WTC11 (cell line): ENCODE data around the gene FAM43A. TPM values are rescaled to one million over a fixed set of nuclear protein-coding genes. Genes with fewer than 3 reads are reported as not detected.

Experiments used
- ATAC-seq: fragments of 200-7000 bp; cut with Tn5 transposase; 2 replicates; pipeline ENCODE4 v1.10.0; 2021; ENCODE audit warnings: mild to moderate bottlenecking, moderate library complexity
- CTCF ChIA-PET: fragments of 300-600 bp; sonication (Branson Sonifier 250); formaldehyde crosslinking; loops from one replicate; lab custom pipeline; 2021; ENCODE audit warnings: antibody characterized with exemption; lab: Charles Lee
- POLR2A ChIA-PET: fragments of 350-600 bp; sonication (Branson Sonifier 250); formaldehyde crosslinking; loops from one replicate; lab custom pipeline; 2021; ENCODE audit warnings: antibody characterized with exemption; lab: Charles Lee
- DNase-seq: peaks from one replicate; pipeline ENCODE4 v3.0.0; 2021; ENCODE audit warnings: low spot score
- H3K27ac Mint-ChIP-seq: 2 replicates; pipeline ENCODE4 v1.8.0; 2021; ENCODE audit warnings: mixed read lengths
- H3K27me3 Mint-ChIP-seq: 2 replicates; pipeline ENCODE4 v1.8.0; 2021; ENCODE audit warnings: low read depth, mild to moderate bottlenecking, moderate library complexity, mixed read lengths
- H3K36me3 Mint-ChIP-seq: 2 replicates; pipeline ENCODE4 v1.8.0; 2021; ENCODE audit warnings: mixed read lengths
- H3K4me1 Mint-ChIP-seq: 2 replicates; pipeline ENCODE4 v1.8.0; 2022; ENCODE audit warnings: mixed read lengths
- H3K4me3 Mint-ChIP-seq: 2 replicates; pipeline ENCODE4 v1.8.0; 2021; ENCODE audit warnings: mild to moderate bottlenecking, moderate library complexity, mixed read lengths
- H3K9me3 Mint-ChIP-seq: 2 replicates; pipeline ENCODE4 v1.8.0; 2021; ENCODE audit warnings: mixed read lengths
- AR ChIP-seq: fragments of 250-450 bp; sonication (Bioruptor Pico); IDR thresholded peaks from 2 replicates; pipeline ENCODE4 v1.9.0; 2021; ENCODE audit warnings: mild to moderate bottlenecking
- ARID4B ChIP-seq: sonication (generic); formaldehyde crosslinking; IDR thresholded peaks from 2 replicates; pipeline ENCODE4 v1.8.0; 2023; ENCODE audit warnings: missing genetic modification reagents, mild to moderate bottlenecking, borderline replicate concordance
- ATF1 ChIP-seq: sonication (generic); formaldehyde crosslinking; IDR thresholded peaks from 2 replicates; pipeline ENCODE4 v1.8.1; 2023; ENCODE audit warnings: mild to moderate bottlenecking, moderate library complexity, missing genetic modification reagents
- ATF2 ChIP-seq: sonication (generic); formaldehyde crosslinking; IDR thresholded peaks from 2 replicates; pipeline ENCODE4 v1.8.1; 2022; ENCODE audit warnings: low read depth, missing genetic modification reagents, borderline replicate concordance
- CTCF ChIP-seq: fragments of 200-600 bp; IDR thresholded peaks from 2 replicates; pipeline ENCODE4 v1.8.0; 2022; ENCODE audit warnings: antibody characterized with exemption
- ELF4 ChIP-seq: sonication (generic); formaldehyde crosslinking; IDR thresholded peaks from 2 replicates; pipeline ENCODE4 v1.8.1; 2022; ENCODE audit warnings: low read depth, mild to moderate bottlenecking, moderate library complexity, missing genetic modification reagents
- EMX1 ChIP-seq: fragments of 250-450 bp; sonication (Bioruptor Pico); IDR thresholded peaks from 2 replicates; pipeline ENCODE4 v1.8.0; 2021; ENCODE audit warnings: mild to moderate bottlenecking
- FOXP1 ChIP-seq: sonication (generic); formaldehyde crosslinking; IDR thresholded peaks from 2 replicates; pipeline ENCODE4 v1.8.0; 2022; ENCODE audit warnings: missing genetic modification reagents, mild to moderate bottlenecking, moderate library complexity, borderline replicate concordance
- HMGA2 ChIP-seq: fragments of 250-450 bp; sonication (Bioruptor Pico); IDR thresholded peaks from 2 replicates; pipeline ENCODE4 v1.4.0; 2021; ENCODE audit warnings: mild to moderate bottlenecking, moderate library complexity
- HMGXB4 ChIP-seq: sonication (generic); formaldehyde crosslinking; IDR thresholded peaks from 2 replicates; pipeline ENCODE4 v1.8.1; 2023; ENCODE audit warnings: mild to moderate bottlenecking, moderate library complexity, missing genetic modification reagents
- JUN ChIP-seq: sonication (generic); formaldehyde crosslinking; IDR thresholded peaks from 2 replicates; pipeline ENCODE4 v1.8.0; 2023; ENCODE audit warnings: mild to moderate bottlenecking, missing genetic modification reagents
- MYBL2 ChIP-seq: sonication (generic); formaldehyde crosslinking; IDR thresholded peaks from 2 replicates; pipeline ENCODE4 v1.8.1; 2023; ENCODE audit warnings: mild to moderate bottlenecking, moderate library complexity, missing genetic modification reagents
- NFATC4 ChIP-seq: fragments of 250-450 bp; sonication (Bioruptor Pico); IDR thresholded peaks from 2 replicates; pipeline ENCODE4 v1.9.0; 2021; ENCODE audit warnings: mild to moderate bottlenecking
- NFE2L1 ChIP-seq: sonication (generic); formaldehyde crosslinking; IDR thresholded peaks from 2 replicates; pipeline ENCODE4 v1.8.1; 2023; ENCODE audit warnings: missing genetic modification reagents
- OVOL2 ChIP-seq: fragments of 250-450 bp; sonication (Bioruptor Pico); IDR thresholded peaks from 2 replicates; pipeline ENCODE4 v1.9.0; 2021; ENCODE audit warnings: mild to moderate bottlenecking, borderline replicate concordance
- RELA ChIP-seq: sonication (generic); formaldehyde crosslinking; IDR thresholded peaks from 2 replicates; pipeline ENCODE4 v1.8.1; 2022; ENCODE audit warnings: missing genetic modification reagents, mild to moderate bottlenecking, borderline replicate concordance
- RORB ChIP-seq: fragments of 250-450 bp; sonication (Bioruptor Pico); IDR thresholded peaks from 2 replicates; pipeline ENCODE4 v1.9.0; 2021; ENCODE audit warnings: mild to moderate bottlenecking
- TP53 ChIP-seq: sonication (generic); formaldehyde crosslinking; IDR thresholded peaks from 2 replicates; pipeline ENCODE4 v1.8.1; 2023; ENCODE audit warnings: mild to moderate bottlenecking, missing genetic modification reagents
- ZNF263 ChIP-seq: sonication (generic); formaldehyde crosslinking; IDR thresholded peaks from 2 replicates; pipeline ENCODE4 v1.8.1; 2022; ENCODE audit warnings: low read depth, mild to moderate bottlenecking, moderate library complexity, missing genetic modification reagents
- ZSCAN18 ChIP-seq: fragments of 250-450 bp; sonication (Bioruptor Pico); IDR thresholded peaks from 2 replicates; pipeline ENCODE4 v2.1.2; 2022; ENCODE audit warnings: mild to moderate bottlenecking, moderate library complexity
- total RNA-seq: library from RNA; stranded (reverse); gene quantifications from 3 replicates; pipeline ENCODE4 v1.2.3, GENCODE V29; 2021

Gene FAM43A
- total RNA-seq, 1 experiment from 2014 or later = 2.6 TPM

- H3K4me3 Mint-ChIP-seq = no peak overlapping the region
- POLR2A ChIA-PET = no interaction called here
- H3K9me3 Mint-ChIP-seq = peaks cover 4% of the 10 kb centered on the region; the same call in 1 of the 2 replicates
- TF ChIP-seq CTCF = no peak
- TF ChIP-seq NFATC4 (CRISPR knock-in tag) = no peak
- no peak for TF ChIP-seq HMGA2 (CRISPR knock-in tag)
- TF ChIP-seq NFE2L1 (CRISPR knock-in tag) = no peak
- TF ChIP-seq MYBL2 (CRISPR knock-in tag) = no peak
- no peak for TF ChIP-seq RORB (CRISPR knock-in tag)
- TF ChIP-seq OVOL2 (CRISPR knock-in tag) = no peak
- no peak for DNase-seq
- CTCF ChIA-PET = no interaction called here
- H3K4me1 Mint-ChIP-seq = peaks cover 10% of the 10 kb centered on the region
- no peak overlapping the region for H3K27ac Mint-ChIP-seq
- H3K27me3 Mint-ChIP-seq = no peaks in the 10 kb centered on the region
- no peak for ATAC-seq
- no peaks in the 10 kb centered on the region for H3K36me3 Mint-ChIP-seq
Observed at GRCh38 chr3:194711286-194711685, 25.6 kb downstream of the FAM43A start.

GRCh38 chr3:194711913-194712312 lies 26.2 kb downstream of the FAM43A start:
- POLR2A ChIA-PET = no interaction called here
- Mint-ChIP-seq H3K27ac (no peak overlapping the region), H3K9me3 (peaks cover 4% of the 10 kb centered on the region; the same call in 1 of the 2 replicates), H3K36me3 (no peaks in the 10 kb centered on the region), H3K4me3 (no peak overlapping the region), H3K4me1 (peaks cover 3% of the 10 kb centered on the region), H3K27me3 (no peaks in the 10 kb centered on the region)
- TF ChIP-seq HMGXB4 (CRISPR knock-in tag) = no peak
- TF ChIP-seq ZSCAN18 (CRISPR knock-in tag) = no peak
- no peak for TF ChIP-seq TP53 (CRISPR knock-in tag)
- no peak for TF ChIP-seq RELA (CRISPR knock-in tag)
- no peak for TF ChIP-seq NFE2L1 (CRISPR knock-in tag)
- no peak for TF ChIP-seq EMX1 (CRISPR knock-in tag)
- TF ChIP-seq AR = no peak
- no peak for TF ChIP-seq FOXP1
- TF ChIP-seq JUN = no peak
- TF ChIP-seq ATF2 (CRISPR knock-in tag) = no peak
- no peak for TF ChIP-seq ARID4B (CRISPR knock-in tag)
- TF ChIP-seq ELF4 (CRISPR knock-in tag) = no peak
- TF ChIP-seq ZNF263 (CRISPR knock-in tag) = no peak
- TF ChIP-seq ATF1 = no peak
- ATAC-seq = no peak
- no peak for DNase-seq
- CTCF ChIA-PET = no interaction called here
